ENCODE data around the gene SPIN2B. TPM values are rescaled to one million over a fixed set of nuclear protein-coding genes. Genes with fewer than 3 reads are reported as not detected.

The SPIN2B gene
- total and polyA plus RNA-seq, 2 donors (not counting 3 experiments of a cell fraction or from before 2014, with no cell fraction given) = 7.1 to 8.8 TPM

- Histone ChIP-seq H3K4me3 (replicated peaks in 1 of 3; ENCODE audit: insufficient read depth in 1 of 3, low read depth in 1 of 3, low read length in 3 of 3) (no peak overlapping the region), H3K27ac (ENCODE audit: insufficient read depth, low read depth, low read length) (no peak overlapping the region), H3K79me2 (ENCODE audit: control insufficient read depth, insufficient read depth, low read length) (no peaks in the 10 kb centered on the region), H2AFZ (ENCODE audit: low read depth, low read length) (no peak overlapping the region), H3K4me2 (ENCODE audit: insufficient read depth, low read length) (no peak overlapping the region), H3K9me3 (replicated peaks; ENCODE audit: control insufficient read depth, insufficient read depth, low read length) (no peaks in the 10 kb centered on the region), H3K9ac (replicated peaks; ENCODE audit: extremely low read depth, insufficient read depth, low read length) (no peak overlapping the region), H4K20me1 (replicated peaks; ENCODE audit: control insufficient read depth, extremely low read depth, insufficient read depth, low read length) (no peaks in the 10 kb centered on the region), H3K9me1 (replicated peaks; ENCODE audit: control insufficient read depth, extremely low read depth, insufficient read depth, low read length) (no peaks in the 10 kb centered on the region), H3K36me3 (ENCODE audit: control insufficient read depth in 2 of 2, extremely low read depth in 1 of 2, insufficient read depth in 2 of 2, low read length in 2 of 2) (no peaks in the 10 kb centered on the region), H3K4me1 (ENCODE audit: control insufficient read depth, extremely low read depth, insufficient read depth, low read length) (no peaks in the 10 kb centered on the region), H3K27me3 (ENCODE audit: control insufficient read depth in 2 of 2, insufficient read depth in 2 of 2, low read length in 2 of 2) (no peaks in the 10 kb centered on the region)
- intact Hi-C loops (cut with micrococcal nuclease) = no loop called here
- POLR2A ChIA-PET = no interaction called here
- CTCF ChIA-PET = no interaction called here
- DNase-seq (ENCODE audit: low read depth, low spot score) = no peak
- no peak for FAIRE-seq
- TF ChIP-seq FOS (IDR thresholded peaks at IDR 0.05; ENCODE audit: borderline replicate concordance, insufficient read depth, low read length) = no peak
- no peak for TF ChIP-seq POLR2AphosphoS5 (IDR thresholded peaks at IDR 0.05; ENCODE audit: insufficient read depth, low read depth, low read length)
- no peak for TF ChIP-seq EZH2 (IDR thresholded peaks at IDR 0.05; ENCODE audit: borderline replicate concordance, low read depth, low read length, severe bottlenecking)
- no peak for TF ChIP-seq CTCF (IDR thresholded peaks at IDR 0.05; ENCODE audit: extremely low read depth in 1 of 2, insufficient read depth in 1 of 2, low read depth in 1 of 2, low read length in 2 of 2)
- TF ChIP-seq MAX (IDR thresholded peaks at IDR 0.05; ENCODE audit: insufficient read depth, insufficient read length) = no peak
- TF ChIP-seq JUN (IDR thresholded peaks at IDR 0.05; ENCODE audit: borderline replicate concordance, insufficient read depth, insufficient read length, low read depth) = no peak
- TF ChIP-seq MYC (IDR thresholded peaks at IDR 0.05; ENCODE audit: low read depth, low read length) = no peak
- TF ChIP-seq POLR2A (IDR thresholded peaks at IDR 0.05; ENCODE audit: low read depth, low read length) = no peak
- TF ChIP-seq GATA2 (IDR thresholded peaks at IDR 0.05; ENCODE audit: insufficient read depth, insufficient read length, low read depth, low read length) = no peak
- no TSS peak for BruUV-seq (replicated peaks)
- dilution Hi-C loops (cut with MboI; ENCODE audit: extremely low pct_ligation_motif_present, low sequenced_read_pairs) = no loop called here
These were observed 13.9 kb upstream of the SPIN2B start for GRCh38 chrX:57135287-57135686.
